Measurements from ENCODE around the gene SRP9. TPM values are rescaled to one million over a fixed set of nuclear protein-coding genes. Genes with fewer than 3 reads are reported as not detected.

Gene SRP9
- total and polyA plus RNA-seq, 12 donors, result 144 to 521 (median 293) TPM

DNA sequence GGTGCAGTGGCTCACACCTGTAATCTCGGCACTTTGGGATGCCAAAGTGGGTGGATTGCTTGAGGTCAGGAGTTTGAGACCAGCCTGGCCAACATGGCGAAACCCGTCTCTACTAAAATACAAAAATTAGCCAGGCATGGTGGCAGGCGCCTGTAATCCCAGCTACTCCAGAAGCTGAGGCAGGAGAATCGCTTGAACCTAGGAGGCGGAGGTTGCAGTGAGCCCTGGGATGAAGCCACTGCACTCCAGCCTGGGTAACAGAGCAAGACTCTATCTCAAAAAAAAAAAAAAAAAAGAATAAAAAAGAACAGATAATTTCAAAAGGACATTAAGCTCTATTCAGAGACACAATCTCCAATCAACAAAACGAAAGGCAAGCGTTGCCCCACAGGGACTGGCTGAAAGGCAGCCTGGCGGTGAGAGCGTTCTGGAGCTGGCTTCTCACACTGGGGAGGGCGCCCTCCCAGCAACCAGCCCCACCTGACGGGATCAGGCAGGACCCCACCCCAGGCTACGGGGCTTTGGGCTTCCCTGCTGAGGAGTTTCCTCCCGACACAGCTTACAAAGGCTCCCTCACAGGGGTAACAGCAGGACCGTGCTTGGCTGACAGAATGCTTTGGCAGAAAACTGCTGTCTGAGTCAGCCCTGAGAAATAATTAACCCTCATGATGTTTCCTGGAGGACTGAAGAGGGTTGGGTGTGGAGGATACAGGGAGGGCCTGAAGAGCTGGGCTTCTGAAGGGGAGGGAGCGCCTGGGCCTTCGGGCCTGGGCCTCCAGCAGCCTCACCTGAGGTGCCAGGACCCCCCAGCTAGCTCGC is 31.1 kb upstream of the SRP9 start:
- H3K4me1 ChIP-seq (replicated peaks in 1 of 2), result peaks cover 0 to 8% of the 10 kb centered on the region in 2 donors
- 35 to 59% (median 44%) methylated on average over 13 to 18 of the region's 18 CpGs for WGBS, 4 donors
- peak; percentile 65 to 85 (median 75) for DNase-seq
- peak overlapping the region; percentile 78 to 95 (median 89) for H3K27ac ChIP-seq
- peak; percentile 46 to 85 for TF ChIP-seq POLR2A (IDR thresholded peaks at IDR 0.05)
- peak in 5 of 6 experiments; percentile 10 to 49 (median 17) for TF ChIP-seq CTCF (IDR thresholded peaks at IDR 0.05)
- H3K4me3 ChIP-seq, result peak overlapping the region in 2 of 4 donors; percentile 46 to 48
- no peaks in the 10 kb centered on the region for H3K36me3 ChIP-seq (replicated peaks in 1 of 2)
- intact Hi-C loops (cut with DNase I), result no loop called here
- H3K27me3 ChIP-seq, result no peaks in the 10 kb centered on the region
- H3K9me3 ChIP-seq (replicated peaks in 1 of 3), result no peaks in the 10 kb centered on the region

DNA sequence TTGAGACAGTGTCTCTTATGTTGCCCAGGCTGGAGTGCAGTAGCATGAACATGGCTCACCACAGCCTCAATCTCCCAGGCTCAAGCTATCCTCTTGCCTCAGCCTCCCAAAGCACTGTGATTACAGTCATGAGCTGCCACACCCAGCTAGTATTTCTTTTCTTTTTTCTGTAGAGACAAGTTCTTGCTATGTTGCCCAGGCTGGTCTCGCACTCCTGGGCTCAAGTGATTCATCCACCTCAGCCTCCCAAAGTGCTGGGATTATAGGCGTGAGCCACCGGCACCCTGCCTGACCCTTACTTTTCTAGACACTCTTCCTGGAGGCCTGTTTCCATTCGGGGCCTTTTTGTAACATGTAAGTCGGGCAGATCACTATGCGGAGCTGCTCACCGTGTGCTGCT is 30.1 kb upstream of the SRP9 start:
- WGBS, 4 donors, result 90 to 97% (median 94%) methylated on average over 7 of the region's 7 CpGs
- Histone ChIP-seq H3K27ac (peak overlapping the region in 1 of 5 donors; percentile 95), H3K36me3 (replicated peaks in 1 of 2) (no peaks in the 10 kb centered on the region), H3K4me1 (replicated peaks in 1 of 2) (peaks cover 0 to 8% of the 10 kb centered on the region in 2 donors), H3K4me3 (no peak overlapping the region), H3K9me3 (replicated peaks in 1 of 3) (no peaks in the 10 kb centered on the region), H3K27me3 (no peaks in the 10 kb centered on the region)
- TF ChIP-seq POLR2A (IDR thresholded peaks at IDR 0.05) (no peak), CTCF (IDR thresholded peaks at IDR 0.05) (no peak)
- DNase-seq, result no peak
- intact Hi-C loops (cut with DNase I), result no loop called here

- intact Hi-C loops (cut with DNase I), result no loop called here
- no peaks in the 10 kb centered on the region for H3K9me3 ChIP-seq (replicated peaks in 1 of 3)
- no peak for TF ChIP-seq CTCF (IDR thresholded peaks at IDR 0.05)
- no peak for TF ChIP-seq POLR2A (IDR thresholded peaks at IDR 0.05)
- 80 to 89% (median 83%) methylated on average over 10 of the region's 10 CpGs for WGBS, 4 donors
- DNase-seq, result no peak
- no peak overlapping the region for H3K27ac ChIP-seq
- H3K4me1 ChIP-seq (replicated peaks in 1 of 2), result peaks cover 0 to 15% of the 10 kb centered on the region in 2 donors
- H3K27me3 ChIP-seq, result no peaks in the 10 kb centered on the region
- H3K36me3 ChIP-seq (replicated peaks in 1 of 2), result no peaks in the 10 kb centered on the region
- no peak overlapping the region for H3K4me3 ChIP-seq
Observed at GRCh38 chr1:225748529-225748928, 29.1 kb upstream of the SRP9 start.

GRCh38 chr1:225749706-225750105 is 27.9 kb upstream of the SRP9 start:
- Histone ChIP-seq H3K27me3 (no peaks in the 10 kb centered on the region), H3K4me3 (no peak overlapping the region), H3K4me1 (replicated peaks in 1 of 2) (peaks cover 0 to 16% of the 10 kb centered on the region in 2 donors), H3K9me3 (replicated peaks in 1 of 3) (no peaks in the 10 kb centered on the region), H3K27ac (no peak overlapping the region), H3K36me3 (replicated peaks in 1 of 2) (no peaks in the 10 kb centered on the region)
- TF ChIP-seq POLR2A (IDR thresholded peaks at IDR 0.05), result no peak
- TF ChIP-seq CTCF (IDR thresholded peaks at IDR 0.05), result no peak
- DNase-seq, result no peak
- intact Hi-C loops (cut with DNase I), result no loop called here
- 86 to 96% (median 91%) methylated on average over 3 of the region's 3 CpGs for WGBS, 4 donors
